Astrocyte of the cerebellum (primary cell): ENCODE measurements around the gene HS1BP3.
A peak's percentile ranks its signal among the peaks of the same experiment; 100 is the strongest.

Experiments used
- DNase-seq: peaks from one replicate; pipeline ENCODE4 v3.0.0-alpha.2; 2011; ENCODE audit warnings: low read depth
- H3K4me3 ChIP-seq: 2 replicates; pipeline ENCODE4 v1.5.1; 2011; ENCODE audit warnings: mild to moderate bottlenecking, low read depth, low read length, moderate library complexity
- in situ Hi-C: cut with HindIII; loops from 2 replicates; pipeline ENCODE4 v1.10.0; 2017; ENCODE audit warnings: low sequenced_read_pairs
- TF ChIP-seq, protein P1 (sequence below): IDR thresholded peaks from 2 replicates; pipeline ENCODE4 v1.5.1; 2012; ENCODE audit warnings: low read length, low read depth, moderate library complexity, mild to moderate bottlenecking; ENCODE audit errors: missing control alignments

Gene HS1BP3

GRCh38 chr2:20663196-20664070 lies 12.5 kb upstream of the HS1BP3 start:
- DNase-seq = no peak
- H3K4me3 ChIP-seq = no peak overlapping the region
- TF ChIP-seq, protein P1, sequence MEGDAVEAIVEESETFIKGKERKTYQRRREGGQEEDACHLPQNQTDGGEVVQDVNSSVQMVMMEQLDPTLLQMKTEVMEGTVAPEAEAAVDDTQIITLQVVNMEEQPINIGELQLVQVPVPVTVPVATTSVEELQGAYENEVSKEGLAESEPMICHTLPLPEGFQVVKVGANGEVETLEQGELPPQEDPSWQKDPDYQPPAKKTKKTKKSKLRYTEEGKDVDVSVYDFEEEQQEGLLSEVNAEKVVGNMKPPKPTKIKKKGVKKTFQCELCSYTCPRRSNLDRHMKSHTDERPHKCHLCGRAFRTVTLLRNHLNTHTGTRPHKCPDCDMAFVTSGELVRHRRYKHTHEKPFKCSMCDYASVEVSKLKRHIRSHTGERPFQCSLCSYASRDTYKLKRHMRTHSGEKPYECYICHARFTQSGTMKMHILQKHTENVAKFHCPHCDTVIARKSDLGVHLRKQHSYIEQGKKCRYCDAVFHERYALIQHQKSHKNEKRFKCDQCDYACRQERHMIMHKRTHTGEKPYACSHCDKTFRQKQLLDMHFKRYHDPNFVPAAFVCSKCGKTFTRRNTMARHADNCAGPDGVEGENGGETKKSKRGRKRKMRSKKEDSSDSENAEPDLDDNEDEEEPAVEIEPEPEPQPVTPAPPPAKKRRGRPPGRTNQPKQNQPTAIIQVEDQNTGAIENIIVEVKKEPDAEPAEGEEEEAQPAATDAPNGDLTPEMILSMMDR = no peak
- in situ Hi-C loops = no loop called here

DNA sequence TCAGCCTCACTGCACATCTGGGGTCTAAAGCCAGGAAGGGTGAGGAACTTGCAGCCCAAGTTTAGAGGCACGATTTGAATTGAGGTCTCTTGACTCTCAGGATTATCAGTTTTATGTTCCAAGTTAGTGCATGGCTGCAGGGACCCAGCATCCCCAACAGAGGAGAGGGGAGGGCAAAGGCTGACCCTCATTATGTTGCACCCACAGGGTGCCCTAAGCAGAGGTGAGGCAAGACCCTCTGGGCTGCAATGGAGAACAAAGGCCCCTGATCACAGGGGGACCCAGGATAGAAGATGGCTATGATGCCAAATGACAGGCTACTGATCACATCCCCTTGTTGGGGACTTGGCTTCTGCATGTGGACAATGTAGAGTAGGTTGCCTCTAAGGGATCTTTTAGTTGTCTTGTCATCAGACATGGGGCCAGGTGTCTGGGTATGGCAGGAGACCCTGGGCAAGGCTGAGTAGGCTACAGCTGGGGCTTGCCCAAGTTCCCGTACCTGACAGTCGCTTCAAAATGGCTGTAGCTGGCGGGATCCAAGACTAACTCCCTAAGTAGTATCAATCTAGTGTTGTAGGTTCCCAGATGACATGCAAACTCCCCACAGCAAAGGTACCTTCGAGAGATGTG lies 11.5 kb upstream of the HS1BP3 start:
- TF ChIP-seq, protein P1 = no peak
- H3K4me3 ChIP-seq = no peak overlapping the region
- DNase-seq = no peak
- in situ Hi-C loops = no loop called here

- in situ Hi-C loops = no loop called here
- TF ChIP-seq, protein P1 = peak; percentile 98
- H3K4me3 ChIP-seq = no peak overlapping the region
- DNase-seq = peak; percentile 63
Measured at GRCh38 chr2:20661421-20662307, 10.8 kb upstream of the HS1BP3 start.

GRCh38 chr2:20660506-20661420 lies 9.9 kb upstream of the HS1BP3 start:
- TF ChIP-seq, protein P1 = no peak
- no peak for DNase-seq
- no peak overlapping the region for H3K4me3 ChIP-seq
- in situ Hi-C loops = no loop called here

DNA sequence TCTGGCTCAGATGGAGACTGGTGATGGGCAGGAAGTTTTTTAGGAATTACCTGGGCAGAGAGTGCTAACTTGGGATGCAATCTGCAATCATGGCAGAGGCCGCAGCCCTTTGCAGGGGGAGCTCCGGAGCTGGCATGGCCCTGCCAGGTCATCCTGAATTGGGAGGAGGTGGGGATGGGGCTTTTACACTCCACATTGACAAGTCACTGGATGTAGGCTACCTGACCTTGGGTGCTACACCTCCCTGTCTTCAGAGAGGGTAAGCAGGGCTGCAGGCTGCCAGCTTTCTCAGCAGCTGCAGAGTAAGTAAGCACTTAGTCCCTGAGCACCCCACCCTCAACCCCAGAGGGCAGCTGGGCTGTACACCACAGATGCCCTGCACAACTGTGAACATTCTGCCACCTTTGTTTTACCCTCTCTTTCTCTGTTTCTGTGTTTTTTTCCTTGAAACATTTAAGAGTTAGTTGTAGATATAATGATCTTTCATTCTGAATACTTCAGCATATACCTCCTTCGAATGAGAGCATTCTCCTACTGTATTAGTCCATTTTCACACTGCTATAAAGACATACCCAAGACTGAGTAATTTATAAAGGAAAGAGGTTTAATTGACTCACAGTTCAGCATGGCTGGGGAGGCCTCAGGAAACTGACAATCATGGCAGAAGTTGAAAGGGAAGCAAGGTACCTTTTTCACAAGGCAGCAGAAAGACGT lies 6.8 kb upstream of the HS1BP3 start:
- H3K4me3 ChIP-seq = no peak overlapping the region
- DNase-seq = no peak
- in situ Hi-C loops = no loop called here
- TF ChIP-seq, protein P1 = no peak
